GM21786 (cell line): ENCODE data around the gene CTAG1B.
"Not testable (repeated sequence)": the region's sequence is repeated elsewhere in the genome, so short reads cannot be mapped to it uniquely, and the experiment has no call there.

Experiments used
- ATAC-seq: cut with Tn5 transposase; IDR thresholded peaks from one replicate; pipeline ENCODE4 v1.9.1; 2021; ENCODE audit not compliant: unreplicated experiment

The CTAG1B gene

GRCh38 chrX:154590415-154590814, 28.7 kb downstream of the CTAG1B start:
- ATAC-seq = not testable (repeated sequence)

GRCh38 chrX:154584585-154585183, 34.4 kb downstream of the CTAG1B start, which contains the start of gene CTAG1A:
TSS of gene CTAG1A (plus strand) at chrX:154585133. CDS start at chrX:154585207, 74 bp downstream.
- not testable (repeated sequence) for ATAC-seq

- not testable (repeated sequence) for ATAC-seq
These were observed 36.1 kb downstream of the CTAG1B start for GRCh38 chrX:154582994-154583393.

GRCh38 chrX:154575076-154575475, 44.0 kb downstream of the CTAG1B start:
- not testable (repeated sequence) for ATAC-seq

- not testable (repeated sequence) for ATAC-seq
These were observed 46.0 kb downstream of the CTAG1B start for GRCh38 chrX:154573061-154573460.

GRCh38 chrX:154570361-154570760, 48.7 kb downstream of the CTAG1B start:
- not testable (repeated sequence) for ATAC-seq
